ENCODE data around the gene DNPH1.

The DNPH1 gene

DNA sequence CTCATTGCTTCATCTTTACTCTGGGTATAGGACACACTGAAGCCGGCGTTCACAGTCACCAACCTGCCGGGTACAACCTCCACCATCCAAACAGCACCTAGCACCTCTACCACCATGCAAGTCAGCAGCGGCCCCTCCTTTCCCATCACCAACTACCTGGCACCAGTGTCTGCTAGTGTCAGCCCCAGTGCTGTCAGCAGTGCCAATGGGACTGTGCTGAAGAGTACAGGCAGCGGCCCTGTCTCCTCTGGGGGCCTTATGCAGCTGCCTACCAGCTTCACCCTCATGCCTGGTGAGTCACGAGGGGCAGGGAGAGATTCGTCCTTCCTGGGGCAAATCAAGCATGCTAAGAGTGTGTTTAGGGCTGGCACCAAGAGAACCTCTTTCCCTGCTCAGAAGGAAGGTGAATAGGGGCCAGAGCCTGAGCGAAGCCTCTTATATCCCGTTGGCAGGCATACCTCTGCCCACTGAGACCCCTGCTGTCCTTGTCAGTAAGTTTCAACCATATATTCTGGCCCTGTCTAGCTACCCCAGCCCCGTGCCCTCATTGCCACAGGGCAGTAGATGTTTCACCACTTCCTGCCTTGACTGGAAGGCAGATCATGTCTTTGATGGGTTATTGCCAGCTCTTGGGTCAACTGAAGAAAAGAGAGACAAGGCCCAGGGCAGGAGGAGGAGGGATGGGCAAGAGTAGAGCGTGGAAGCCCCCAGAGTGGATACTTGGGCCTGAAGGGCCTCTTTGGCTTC, 53.4 kb downstream of the DNPH1 start:
- no peak for DNase-seq
- intact Hi-C loops (cut with DNase I): no loop called here

Data from head of caudate nucleus (tissue), 42 donors.